NCI-H187 (cell line): ENCODE measurements around the gene DPEP1.
"Not testable (repeated sequence)": the region's sequence is repeated elsewhere in the genome, so short reads cannot be mapped to it uniquely, and the experiment has no call there.

Source experiments
- DNase-seq, 2 experiments: peaks; one replicate each; lab custom pipeline; 2025; lab: John Stamatoyannopoulos, UW

Gene DPEP1

DNA sequence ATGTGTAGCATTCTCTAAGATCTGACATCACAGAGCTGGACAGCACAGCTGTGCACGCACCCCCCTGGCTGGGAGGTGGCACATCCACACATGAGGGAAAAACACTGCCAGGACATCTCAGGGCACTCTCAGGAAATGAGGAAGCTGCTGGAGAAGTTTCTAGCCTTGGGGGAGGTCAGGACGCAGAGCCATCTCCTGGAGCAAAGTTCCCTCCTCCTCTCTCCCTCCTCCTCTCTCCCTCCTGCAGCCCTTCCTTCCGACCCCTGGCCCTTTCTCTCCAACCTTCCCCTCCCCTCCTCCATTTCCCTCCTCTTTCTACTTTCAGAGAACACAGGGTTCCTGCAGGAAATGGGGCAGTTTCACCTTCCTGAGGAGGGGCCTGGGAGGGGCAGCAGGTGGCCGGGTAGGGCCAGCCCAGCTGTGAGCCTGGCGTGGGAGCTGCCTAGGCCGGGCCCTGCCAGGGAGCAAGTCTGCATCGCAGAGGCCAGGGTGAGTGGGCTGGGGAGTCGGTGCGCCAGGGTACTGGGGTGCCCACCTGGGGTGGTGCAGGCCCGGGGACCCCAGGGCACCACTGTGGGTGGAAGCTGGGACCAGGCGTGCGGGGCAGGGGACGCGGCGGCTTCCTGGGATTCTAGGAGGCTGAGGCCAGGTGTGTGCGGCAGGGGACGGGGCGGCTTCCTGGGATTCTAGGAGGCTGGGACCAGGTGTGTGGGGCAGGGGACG is at the start of gene DPEP1:
Gene DPEP1, plus strand, starts transcription at position 412 of the 723 bp plus-strand sequence. CDS start 16,769 bp downstream, outside the sequence.
- no peak for DNase-seq

DNA sequence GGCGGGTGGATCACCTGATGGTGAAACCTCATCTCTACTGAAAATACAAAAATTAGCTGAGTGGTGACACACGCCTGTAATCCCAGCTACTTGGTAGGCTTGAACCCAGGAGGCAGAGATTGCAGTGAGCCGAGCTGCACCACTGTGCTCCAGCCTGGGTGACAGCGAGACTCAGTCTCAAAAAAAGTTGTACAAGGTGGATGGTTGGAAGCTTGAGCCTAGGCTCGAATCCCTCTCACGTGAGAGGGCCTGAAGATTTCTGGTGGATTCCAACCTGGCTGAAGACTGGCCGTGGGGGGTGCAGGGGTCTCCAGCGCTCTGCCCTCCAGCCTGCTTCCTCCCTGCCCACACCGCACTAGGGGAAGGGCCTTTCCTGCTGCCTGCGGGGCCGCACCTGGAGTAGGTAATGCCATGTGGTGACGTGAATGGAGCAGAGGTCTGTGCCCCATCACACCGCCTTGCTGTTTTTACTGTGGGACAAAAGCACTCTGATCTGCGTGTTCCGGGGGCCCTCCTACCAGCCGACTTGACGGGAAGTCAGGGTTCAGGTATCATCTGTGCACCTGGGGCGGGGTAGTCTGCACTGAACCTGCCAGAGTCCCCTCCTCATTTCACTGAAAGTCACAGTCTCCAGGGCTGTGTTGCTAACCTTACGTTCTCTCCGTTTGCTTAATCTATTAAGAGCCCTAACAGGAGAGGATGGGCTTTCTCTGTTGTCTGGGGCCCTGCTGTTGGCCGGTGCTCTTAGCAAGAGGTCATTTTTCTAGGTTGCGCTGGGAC is 48.8 kb upstream of the DPEP1 start:
- no peak for DNase-seq

DNA sequence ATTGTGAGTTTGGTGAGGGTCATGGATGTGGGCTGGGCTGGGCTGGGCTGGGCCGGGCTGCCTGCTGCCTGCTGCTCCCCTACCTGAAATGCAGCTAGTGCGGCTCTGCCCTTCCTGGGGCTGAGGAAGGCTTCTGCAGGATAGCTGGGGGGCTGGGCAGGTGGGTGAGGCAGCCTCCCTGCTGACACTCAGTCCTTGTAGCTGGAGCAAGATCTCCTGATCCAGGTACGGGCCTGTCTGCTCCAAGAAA is 48.3 kb upstream of the DPEP1 start:
- no peak for DNase-seq

DNA sequence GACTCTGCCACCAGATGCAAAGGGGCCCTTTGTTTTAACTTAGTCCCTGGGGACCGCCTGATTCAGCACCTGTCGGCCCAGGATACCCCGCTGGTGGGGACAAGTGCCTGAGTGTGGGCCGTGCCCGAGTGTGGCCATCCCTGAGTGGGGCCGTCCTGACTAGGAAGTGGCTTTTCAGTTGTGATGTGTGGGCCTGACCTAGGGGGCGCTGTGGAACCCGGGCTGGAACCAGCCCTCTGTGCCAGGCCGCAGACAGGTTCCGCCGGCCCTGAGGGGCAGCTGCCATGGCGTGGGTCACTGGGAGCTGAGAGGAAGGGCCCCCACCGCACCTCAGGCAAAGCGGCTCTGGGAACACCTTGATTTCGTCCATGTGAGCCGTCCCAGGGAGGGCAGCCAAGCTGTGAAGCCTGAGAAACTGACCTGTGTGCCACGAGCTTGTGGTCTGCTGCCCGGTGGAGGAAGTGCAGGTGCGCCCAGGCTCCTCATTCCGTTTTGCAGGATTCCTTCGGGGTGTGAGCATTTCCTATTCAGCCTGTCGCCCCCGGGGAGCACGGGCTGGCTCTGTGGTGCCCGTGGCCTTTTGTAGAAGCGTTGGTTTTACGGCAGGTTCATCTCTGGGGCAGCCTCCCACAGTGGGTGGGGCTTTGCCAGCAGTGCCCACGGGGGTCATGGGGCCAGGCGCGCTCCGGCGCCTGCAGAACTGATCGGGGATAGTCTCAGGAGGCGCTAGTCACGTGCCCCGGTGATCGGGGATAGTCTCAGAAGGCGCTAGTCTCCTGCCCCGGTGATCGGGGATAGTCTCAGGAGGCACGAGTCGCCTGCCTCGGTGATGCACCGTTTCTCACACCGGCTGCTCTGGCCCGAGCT is 47.7 kb upstream of the DPEP1 start:
- no peak for DNase-seq

DNA sequence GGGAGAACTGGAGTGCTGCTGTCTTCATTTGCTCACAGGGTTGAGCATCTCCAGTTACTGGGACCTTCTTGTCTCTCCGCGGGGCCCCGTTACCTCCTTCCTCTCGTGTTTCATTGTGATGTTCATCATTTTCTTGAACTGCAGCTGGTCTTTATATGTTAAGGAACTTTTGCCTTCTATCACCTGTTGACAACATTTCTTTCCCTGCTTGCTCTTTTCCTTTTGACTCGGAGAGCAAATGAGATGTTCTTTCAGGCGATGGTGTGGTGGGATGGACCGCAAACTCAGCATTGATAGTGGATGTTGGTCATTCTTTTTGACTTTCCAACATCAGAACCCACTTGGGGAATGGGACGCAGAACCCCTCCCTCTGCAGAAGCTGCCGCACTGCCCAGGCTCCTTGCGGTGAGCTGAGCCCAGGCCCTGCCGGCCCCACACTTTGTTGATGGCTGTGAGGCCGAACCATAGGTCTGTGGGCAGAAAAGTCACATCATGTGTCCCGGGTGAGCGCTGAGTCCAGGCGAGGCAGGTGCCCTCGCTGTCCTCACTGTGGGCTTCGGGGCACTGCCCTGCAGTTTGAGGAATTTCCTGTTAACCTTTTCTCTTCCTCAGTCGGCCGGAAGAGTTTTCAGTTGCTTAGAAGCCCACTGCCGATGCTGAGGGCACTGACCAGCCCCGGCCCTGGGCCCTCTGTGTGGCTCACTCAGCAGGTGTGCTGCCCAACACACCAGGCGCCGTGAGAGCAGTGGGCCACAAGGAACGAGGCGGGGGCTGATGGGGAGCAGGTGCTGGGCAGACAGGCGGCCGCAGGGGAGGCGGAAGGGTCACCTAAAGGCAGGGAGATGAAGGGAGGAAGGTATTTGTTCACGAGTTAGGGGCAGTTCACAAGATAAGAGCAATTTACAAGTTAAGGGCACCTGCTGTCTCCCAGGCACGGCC is 45.5 kb upstream of the DPEP1 start:
- no peak for DNase-seq

DNA sequence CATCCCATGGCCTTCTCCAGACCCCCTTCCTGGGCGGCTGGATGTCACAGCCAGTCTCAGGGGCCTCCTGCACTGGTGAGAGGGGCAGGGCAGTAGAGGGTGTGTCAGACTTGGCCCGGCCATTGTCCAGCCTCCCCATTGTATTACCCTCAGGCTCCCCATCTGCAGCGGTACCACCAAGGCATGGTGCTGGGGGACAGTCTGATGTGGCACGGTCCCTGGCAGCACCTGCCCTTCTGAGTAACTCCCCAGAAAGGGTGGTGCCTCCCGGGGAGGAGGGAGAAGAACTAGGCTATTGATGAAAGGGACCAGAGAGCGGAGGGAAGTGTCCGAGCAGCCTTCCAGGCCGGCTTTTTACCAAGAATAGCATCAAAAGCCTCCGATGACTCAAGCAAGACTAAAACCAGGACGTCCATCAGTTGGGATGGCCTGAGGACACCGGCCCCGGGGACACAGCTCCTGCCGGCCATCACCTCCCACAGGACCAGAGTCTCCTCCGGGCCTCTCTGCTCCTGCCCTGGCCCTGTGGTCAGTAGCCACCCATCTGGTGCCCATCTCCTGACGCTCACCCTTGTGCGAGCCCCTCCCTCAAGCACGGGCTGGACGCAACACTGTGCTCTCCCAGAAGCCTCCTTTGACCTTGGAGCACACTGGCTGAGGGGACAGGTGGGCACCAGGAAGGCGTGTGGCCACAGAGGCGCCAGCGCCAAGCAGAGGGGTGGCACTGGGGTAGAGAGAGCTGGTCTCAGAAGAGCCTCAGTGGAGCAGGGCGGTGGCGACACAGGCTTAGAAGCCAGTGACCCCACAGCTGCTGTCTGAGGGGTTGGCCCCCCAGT is 43.7 kb upstream of the DPEP1 start:
- no peak for DNase-seq

DNA sequence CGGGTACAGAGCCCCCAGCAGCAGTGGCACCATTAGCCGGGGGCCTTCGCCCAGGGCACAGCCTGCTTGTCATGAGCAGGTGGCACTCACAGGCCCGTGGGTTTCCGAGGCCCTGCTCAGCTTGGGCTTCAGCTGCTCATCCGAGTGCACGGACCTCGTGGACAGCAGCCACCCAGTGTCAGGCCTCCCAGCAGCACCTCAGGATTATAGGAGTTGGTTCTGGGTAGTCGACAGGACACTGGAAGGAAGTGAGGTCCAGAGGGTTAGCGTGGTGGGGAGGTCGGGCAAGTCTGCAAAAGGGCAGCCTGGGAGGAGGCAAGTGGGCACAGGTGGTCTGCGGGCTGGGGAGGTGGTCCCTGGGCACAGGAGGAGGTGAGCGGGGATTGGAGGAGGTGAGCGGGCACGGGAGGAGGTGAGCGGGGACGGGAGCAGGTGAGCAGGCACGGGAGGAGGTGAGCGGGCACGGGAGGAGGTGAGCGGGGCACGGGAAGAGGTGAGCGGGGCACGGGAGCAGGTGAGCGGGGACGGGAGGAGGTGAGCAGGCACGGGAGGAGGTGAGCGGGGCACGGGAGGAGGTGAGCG is 43.0 kb upstream of the DPEP1 start:
- no peak for DNase-seq

DNA sequence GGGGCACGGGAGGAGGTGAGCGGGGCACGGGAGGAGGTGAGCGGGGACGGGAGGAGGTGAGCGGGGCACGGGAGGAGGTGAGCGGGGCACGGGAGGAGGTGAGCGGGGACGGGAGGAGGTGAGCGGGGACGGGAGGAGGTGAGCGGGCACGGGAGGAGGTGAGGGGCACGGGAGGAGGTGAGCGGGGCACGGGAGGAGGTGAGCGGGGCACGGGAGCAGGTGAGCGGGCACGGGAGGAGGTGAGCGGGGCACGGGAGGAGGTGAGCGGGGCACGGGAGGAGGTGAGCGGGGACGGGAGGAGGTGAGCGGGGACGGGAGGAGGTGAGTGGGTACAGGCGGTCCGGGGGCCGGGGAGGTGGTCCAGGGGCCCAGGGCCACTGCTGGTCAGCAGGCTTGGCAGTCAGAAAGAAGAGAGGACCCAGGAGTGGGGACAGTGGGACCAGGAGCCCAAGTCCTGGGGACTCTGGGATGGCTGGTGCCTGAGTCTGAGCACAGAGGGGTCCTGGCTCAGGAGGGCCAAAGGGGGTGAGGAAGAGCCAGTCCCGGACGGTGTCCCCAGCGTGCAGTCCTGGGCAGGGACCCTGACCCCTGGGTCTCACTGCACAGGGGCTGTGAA is 42.4 kb upstream of the DPEP1 start:
- DNase-seq = not testable (repeated sequence)

DNA sequence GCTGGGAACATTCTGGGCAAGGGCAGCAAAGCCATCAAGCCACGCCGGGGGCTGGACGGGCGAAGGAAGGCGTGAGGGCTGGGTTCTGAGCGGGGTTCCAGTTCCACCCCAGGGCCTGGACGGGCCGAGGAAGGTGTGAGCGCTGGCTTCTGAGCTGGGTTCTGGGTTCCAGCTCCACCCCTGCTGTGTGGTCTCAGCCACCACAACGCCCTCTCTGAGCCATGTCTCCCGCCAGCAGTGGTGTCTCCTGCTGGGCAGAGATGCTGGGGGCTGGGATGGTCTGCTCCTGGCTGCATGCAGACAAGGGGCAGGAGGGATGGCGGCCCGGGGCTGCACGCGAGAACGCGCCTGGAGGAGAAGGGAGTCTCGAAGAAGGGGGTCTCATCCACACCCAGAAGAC is 41.8 kb upstream of the DPEP1 start:
- no peak for DNase-seq

DNA sequence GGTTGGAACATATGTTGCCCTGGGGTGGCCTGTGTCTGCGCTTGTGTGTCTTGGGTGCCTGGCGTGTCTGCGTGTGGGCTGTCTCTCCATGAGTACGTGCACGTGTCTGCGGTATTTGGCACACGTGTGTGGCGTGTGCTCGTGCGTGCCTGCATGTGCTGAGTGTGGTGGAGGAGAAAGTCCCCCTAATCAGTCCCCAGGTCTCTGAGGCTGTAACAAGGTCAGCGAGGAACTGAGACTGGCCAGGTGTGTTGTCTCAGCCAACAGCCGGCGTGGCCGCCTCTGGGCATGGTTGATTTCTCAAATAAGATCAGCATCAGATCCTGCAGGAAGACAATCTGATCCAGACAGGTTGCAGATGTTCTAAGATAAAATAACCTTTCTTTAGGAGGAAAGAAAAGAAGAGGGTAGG is 41.4 kb upstream of the DPEP1 start:
- DNase-seq = no peak

DNA sequence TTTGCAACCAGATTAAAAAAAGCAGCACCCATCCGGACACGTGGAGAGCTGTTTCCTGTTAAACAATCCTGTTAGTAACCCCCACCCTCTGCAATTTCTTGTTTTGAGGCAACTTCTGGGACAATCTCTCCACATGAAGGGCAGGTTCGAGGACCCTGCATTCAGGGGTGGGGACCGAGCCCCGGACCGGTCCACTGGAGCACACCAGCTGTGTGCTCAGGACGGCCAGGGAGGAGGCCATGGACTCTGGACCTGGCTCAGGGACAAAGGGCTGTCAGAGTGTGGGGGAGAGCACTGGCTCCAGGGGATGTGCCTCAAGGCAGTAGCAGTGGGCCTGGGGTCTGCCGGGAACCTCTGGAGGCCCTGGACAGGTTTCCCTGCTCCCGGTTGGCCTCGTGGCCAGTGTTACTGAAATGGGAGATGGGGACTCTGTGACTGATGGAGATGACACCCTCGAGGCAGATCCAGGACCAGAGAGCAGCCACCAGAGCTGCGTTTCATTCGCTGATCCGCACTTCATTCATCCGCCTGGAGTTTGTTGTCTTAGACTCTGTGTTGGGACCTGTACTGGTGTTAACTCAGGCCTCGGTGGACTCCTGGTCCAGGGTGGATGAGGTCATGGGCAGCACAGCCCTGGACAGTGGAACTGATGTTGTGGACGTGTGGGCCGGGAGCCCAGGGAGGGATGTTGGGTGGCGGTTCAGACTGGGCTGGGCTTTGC is 40.8 kb upstream of the DPEP1 start:
- no peak for DNase-seq

DNA sequence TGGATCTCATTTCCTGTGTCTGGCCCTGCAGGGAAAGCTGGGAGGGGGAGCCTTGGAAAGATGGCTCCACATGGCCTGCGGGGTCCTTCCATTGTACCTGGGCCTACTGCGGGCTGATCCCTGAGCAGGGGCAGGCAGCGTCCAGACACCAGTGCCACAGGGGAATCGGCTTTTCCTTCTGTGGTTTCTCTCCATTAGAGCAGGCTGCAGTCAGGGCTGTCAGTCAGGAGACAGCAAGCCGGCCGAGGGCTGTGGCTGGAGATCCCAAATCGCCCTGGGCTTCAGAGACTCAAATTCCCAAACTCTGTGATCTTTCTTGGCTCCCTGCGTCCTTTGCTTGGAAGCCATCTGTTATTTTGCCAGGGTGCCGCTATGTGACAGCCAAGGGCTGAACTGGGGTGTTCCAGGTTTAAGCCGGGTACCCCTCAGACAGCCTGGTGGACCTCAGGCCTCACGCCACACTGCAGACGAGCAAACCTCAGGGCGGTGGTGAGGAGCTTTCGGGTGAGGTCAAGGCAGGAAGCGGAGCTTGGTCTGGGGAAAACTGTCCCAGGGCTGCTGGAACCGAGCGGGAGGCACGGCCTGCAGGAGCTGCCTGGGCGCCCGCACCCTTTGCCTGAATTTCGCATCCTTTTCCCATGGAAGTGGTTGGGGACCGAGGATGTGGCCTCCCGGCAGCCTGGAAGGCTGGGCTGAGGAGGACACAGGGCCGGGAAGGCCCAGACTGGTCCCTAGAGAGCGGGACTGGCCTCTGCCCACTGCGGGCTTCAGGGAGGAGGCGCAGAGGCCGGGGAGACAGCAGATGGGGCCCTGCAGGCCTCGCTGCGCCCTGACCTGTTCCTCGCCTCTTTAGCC is 39.4 kb upstream of the DPEP1 start:
- no peak for DNase-seq

DNA sequence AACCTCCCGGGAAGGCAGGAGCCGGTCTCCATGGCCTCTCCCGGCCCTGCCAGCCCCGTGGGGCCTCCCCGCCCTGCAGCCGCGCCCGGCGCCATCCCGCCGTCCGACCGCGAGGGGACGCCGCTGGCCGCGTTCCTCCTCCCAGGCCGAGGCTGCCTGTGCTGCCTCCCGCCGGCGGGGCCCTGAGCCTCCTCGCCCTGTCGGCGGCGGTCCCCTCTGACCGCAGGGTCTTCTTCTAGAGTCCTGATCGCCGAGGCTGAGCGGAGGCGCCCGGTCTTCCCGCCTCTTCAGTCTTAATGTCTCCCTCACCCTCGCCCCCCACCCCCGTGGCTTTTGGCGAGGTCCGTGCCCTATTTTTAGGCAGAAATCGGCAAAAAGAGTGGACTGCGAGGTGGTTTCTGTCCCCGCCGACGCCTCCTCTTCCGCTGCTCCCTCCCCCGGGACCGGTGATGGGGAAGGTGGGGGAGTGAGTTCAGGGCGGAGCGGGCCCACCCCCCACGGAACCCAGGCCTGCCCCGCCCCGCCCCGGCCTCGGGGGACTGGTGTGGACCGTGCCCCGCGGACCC is 38.7 kb upstream of the DPEP1 start:
- DNase-seq = no peak

DNA sequence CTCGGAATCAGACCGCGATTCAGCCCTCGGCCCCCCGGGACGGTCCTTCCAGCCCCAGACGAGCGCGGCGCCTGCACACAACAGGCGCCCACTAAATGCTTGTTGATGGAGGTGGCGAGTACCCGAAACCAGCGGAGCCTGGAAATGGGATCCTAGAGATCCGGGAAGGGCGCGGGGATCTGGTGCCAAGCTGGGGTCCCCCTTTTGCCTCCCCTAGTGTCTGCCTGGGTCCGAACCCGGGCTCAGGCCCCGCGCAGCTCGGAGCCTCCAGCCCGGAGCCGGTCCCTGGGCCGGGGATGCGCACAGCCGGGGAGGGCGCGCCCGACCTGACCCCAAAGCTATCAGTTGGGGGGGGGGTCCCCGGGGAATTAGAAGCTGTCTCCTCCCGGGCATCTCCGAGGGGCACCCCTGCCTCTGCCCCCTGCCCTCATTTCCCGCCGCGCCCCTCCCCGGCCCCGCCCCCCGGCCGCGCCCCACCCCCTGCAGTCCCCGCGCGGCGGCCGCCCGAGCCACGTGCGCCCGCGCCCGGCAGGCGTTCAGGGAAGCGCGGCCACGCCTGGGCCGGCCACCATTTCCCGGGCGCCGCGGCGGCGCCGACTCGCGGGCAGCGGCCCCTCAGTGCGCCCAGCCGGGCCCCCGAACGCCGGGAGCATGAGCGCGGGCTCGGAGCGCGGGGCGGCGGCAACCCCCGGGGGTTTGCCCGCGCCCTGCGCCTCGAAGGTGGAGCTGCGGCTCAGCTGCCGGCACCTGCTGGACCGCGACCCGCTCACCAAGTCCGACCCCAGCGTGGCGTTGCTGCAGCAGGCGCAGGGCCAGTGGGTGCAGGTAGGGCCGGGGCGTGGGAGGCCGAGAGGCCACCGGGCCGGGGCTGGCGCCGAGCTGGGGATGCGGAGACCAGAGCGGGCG is 37.9 kb upstream of the DPEP1 start, which contains the start of gene CPNE7:
Gene CPNE7, plus strand, starts transcription at position 512 of the 906 bp plus-strand sequence. Its CDS starts 140 bp downstream, at position 652.
- no peak for DNase-seq

DNA sequence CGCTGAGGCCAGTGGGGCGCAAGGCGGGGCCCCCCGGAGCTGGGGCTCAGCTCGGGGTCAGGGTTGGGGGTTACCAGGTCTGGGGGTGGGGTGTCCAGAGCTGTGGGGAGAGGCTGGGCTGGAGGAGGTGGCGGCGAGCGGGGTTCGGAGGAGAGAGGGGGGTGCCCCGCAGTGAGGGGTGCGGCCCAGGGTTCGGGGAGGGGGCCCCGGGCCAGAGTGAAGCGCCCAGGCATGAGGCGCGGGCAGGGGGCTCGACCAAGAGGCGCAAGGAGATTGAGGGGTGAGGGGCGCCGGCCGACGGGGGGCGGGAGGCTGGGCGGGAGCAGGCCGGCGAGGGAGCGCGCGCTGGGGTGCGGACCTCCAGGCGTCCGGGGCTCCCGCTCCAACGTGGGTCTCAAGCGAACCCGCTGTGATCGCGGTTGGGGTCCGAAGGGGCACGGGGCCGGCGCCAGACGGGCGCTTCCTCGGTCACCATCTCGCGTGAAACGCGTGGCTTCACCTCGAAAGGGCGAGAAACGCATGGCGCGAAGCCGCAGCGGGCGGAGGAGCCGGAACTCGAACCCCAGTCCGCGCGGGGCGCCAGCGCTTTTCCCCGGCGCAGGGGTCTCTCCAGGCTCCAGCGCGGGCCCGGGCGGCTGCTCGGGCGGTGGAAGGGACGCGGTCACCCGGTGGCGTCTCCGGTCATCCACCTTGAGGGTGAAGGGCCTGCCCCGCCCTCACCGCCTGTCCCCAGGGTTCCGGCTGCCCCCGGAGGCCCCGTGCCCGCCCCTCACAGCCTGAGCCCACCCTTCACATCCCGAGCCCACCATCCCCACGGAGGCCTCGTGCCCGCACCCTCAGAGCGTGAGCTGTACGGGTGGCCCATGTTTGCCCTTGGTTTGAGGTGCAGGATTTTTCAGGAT is 37.0 kb upstream of the DPEP1 start:
- no peak for DNase-seq
